Osteoblast (primary cell): ENCODE data around the gene CLDN16. TPM values are rescaled to one million over a fixed set of nuclear protein-coding genes. Genes with fewer than 3 reads are reported as not detected.

Experiments
- DNase-seq: peaks from one replicate; pipeline ENCODE4 v3.0.0; 2011; ENCODE audit warnings: low spot score, mixed read lengths; ENCODE audit not compliant: insufficient read length; ENCODE audit errors: missing footprints
- H2AFZ ChIP-seq: 2 replicates; pipeline ENCODE4 v1.6.0; 2011; ENCODE audit warnings: mild to moderate bottlenecking, low read length
- H3K27ac ChIP-seq: 2 replicates; pipeline ENCODE4 v1.5.1; 2011; ENCODE audit warnings: mild to moderate bottlenecking, low read depth, low read length, moderate library complexity
- H3K27me3 ChIP-seq: 2 replicates; pipeline ENCODE4 v1.6.0; 2012; ENCODE audit warnings: mild to moderate bottlenecking, control low read depth, inconsistent platforms, low read length, moderate library complexity; ENCODE audit not compliant: insufficient read depth
- H3K36me3 ChIP-seq: 2 replicates; pipeline ENCODE4 v1.5.1; 2011; ENCODE audit warnings: mild to moderate bottlenecking, low read length, control low read depth, moderate library complexity; ENCODE audit not compliant: insufficient read depth
- H3K4me1 ChIP-seq: 2 replicates; pipeline ENCODE4 v1.5.1; 2011; ENCODE audit warnings: mild to moderate bottlenecking, low read length, control low read depth, moderate library complexity; ENCODE audit not compliant: insufficient read depth
- H3K4me2 ChIP-seq: 2 replicates; pipeline ENCODE4 v1.6.0; 2011; ENCODE audit warnings: mild to moderate bottlenecking, low read length; ENCODE audit not compliant: insufficient read depth
- H3K4me3 ChIP-seq: fragments of 200-600 bp; sonication (generic); 3 replicates; pipeline ENCODE4 v1.5.1; 2012; ENCODE audit warnings: mild to moderate bottlenecking, low read length, inconsistent platforms; ENCODE audit not compliant: insufficient read depth
- H3K79me2 ChIP-seq: 2 replicates; pipeline ENCODE4 v1.6.0; 2012; ENCODE audit warnings: mild to moderate bottlenecking, low read length, control low read depth, inconsistent platforms; ENCODE audit not compliant: insufficient read depth
- H3K9me3 ChIP-seq: 2 replicates; pipeline ENCODE4 v1.5.1; 2011; ENCODE audit warnings: low read depth, low read length, control low read depth
- H4K20me1 ChIP-seq: 2 replicates; pipeline ENCODE4 v1.6.0; 2012; ENCODE audit warnings: mild to moderate bottlenecking, low read length, control low read depth; ENCODE audit not compliant: insufficient read depth
- CTCF ChIP-seq: IDR thresholded peaks from 2 replicates; pipeline ENCODE4 v1.5.1; 2011; ENCODE audit warnings: mild to moderate bottlenecking, low read depth, low read length, moderate library complexity; ENCODE audit errors: extremely low read depth
- total RNA-seq: library from RNA; depleted of rRNA; stranded (reverse); fragments of >200 nt; gene quantifications from 2 replicates; pipeline ENCODE4 v1.2.3, GENCODE V29; 2012

The CLDN16 gene
- total RNA-seq, 1 donor, result not detected

DNA sequence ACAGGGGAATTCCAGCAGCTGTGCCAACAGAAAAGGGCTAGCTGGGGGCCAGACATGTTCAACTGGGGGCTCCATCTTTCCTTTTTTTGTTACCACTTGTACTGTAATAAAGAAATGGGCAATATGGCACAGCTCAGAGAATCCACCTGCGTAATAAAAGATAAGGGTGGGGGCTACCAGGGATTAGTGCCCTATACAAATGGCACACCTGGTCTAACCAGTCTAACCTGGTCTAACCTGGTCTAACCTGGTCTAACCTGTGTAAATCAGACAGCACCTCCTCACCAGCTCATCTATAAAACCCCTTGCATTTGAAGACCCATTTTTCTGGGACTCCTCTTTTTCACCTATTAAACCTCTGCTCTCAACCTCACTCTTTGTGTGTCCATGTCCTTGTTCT, 26.2 kb upstream of the CLDN16 start:
- H4K20me1 ChIP-seq, result no peaks in the 10 kb centered on the region
- H3K9me3 ChIP-seq, result no peaks in the 10 kb centered on the region
- H2AFZ ChIP-seq, result no peak overlapping the region
- no peak overlapping the region for H3K27ac ChIP-seq
- TF ChIP-seq CTCF, result no peak
- H3K4me2 ChIP-seq, result no peak overlapping the region
- H3K4me1 ChIP-seq, result peaks cover 6% of the 10 kb centered on the region
- no peaks in the 10 kb centered on the region for H3K79me2 ChIP-seq
- H3K36me3 ChIP-seq, result no peaks in the 10 kb centered on the region
- no peak overlapping the region for H3K4me3 ChIP-seq
- DNase-seq, result no peak
- no peaks in the 10 kb centered on the region for H3K27me3 ChIP-seq

- Histone ChIP-seq H2AFZ (no peak overlapping the region), H4K20me1 (no peaks in the 10 kb centered on the region), H3K4me2 (no peak overlapping the region), H3K27ac (no peak overlapping the region), H3K4me1 (peaks cover 6% of the 10 kb centered on the region), H3K36me3 (no peaks in the 10 kb centered on the region), H3K4me3 (no peak overlapping the region), H3K27me3 (no peaks in the 10 kb centered on the region), H3K9me3 (no peaks in the 10 kb centered on the region), H3K79me2 (no peaks in the 10 kb centered on the region)
- DNase-seq, result no peak
- TF ChIP-seq CTCF, result no peak
Observed at GRCh38 chr3:190362258-190362657, 25.7 kb upstream of the CLDN16 start.

DNA sequence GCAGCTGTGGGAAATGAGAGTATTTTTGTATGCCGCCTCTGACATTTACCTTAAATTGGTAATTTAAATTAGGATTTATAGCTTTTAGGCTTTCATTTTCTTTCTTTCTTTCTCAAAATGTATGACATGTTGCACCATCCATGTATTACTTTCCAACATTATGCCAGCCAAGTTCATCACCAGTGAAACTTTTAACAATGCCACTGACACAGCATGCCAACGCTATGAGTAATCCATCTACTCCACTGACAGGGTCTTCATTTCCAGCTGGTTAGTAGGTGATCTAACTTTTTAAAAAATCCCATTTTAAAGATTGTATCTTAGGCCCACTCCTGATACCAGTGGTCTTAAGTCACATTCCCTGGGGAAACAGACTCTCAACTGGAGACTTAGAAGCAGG, 21.8 kb upstream of the CLDN16 start:
- no peak for DNase-seq
- Histone ChIP-seq H3K4me3 (no peak overlapping the region), H4K20me1 (no peaks in the 10 kb centered on the region), H3K27me3 (no peaks in the 10 kb centered on the region), H3K79me2 (no peaks in the 10 kb centered on the region), H3K4me1 (peaks cover 6% of the 10 kb centered on the region), H2AFZ (peak overlapping the region; percentile 8), H3K4me2 (no peak overlapping the region), H3K9me3 (no peaks in the 10 kb centered on the region), H3K27ac (no peak overlapping the region), H3K36me3 (no peaks in the 10 kb centered on the region)
- no peak for TF ChIP-seq CTCF

GRCh38 chr3:190368881-190369280, 19.1 kb upstream of the CLDN16 start:
- no peaks in the 10 kb centered on the region for H4K20me1 ChIP-seq
- no peak overlapping the region for H2AFZ ChIP-seq
- no peak overlapping the region for H3K4me3 ChIP-seq
- H3K27ac ChIP-seq, result no peak overlapping the region
- no peak for DNase-seq
- no peaks in the 10 kb centered on the region for H3K9me3 ChIP-seq
- H3K4me2 ChIP-seq, result no peak overlapping the region
- H3K36me3 ChIP-seq, result no peaks in the 10 kb centered on the region
- peaks cover 6% of the 10 kb centered on the region for H3K4me1 ChIP-seq
- H3K79me2 ChIP-seq, result no peaks in the 10 kb centered on the region
- H3K27me3 ChIP-seq, result no peaks in the 10 kb centered on the region
- no peak for TF ChIP-seq CTCF
